Lung (tissue), 12 donors: ENCODE results near the gene SLBP. TPM values are rescaled to one million over a fixed set of nuclear protein-coding genes. Genes with fewer than 3 reads are reported as not detected.
A peak's percentile ranks its signal among the peaks of the same experiment; 100 is the strongest.

Experiments
- ATAC-seq: fragments of 200-7000 bp; cut with Tn5 transposase; one replicate; pipeline ENCODE4 v1.9.1; 2020; ENCODE audit warnings: moderate number of reproducible peaks; ENCODE audit not compliant: insufficient read depth, low FRiP score
- DNase-seq, 3 donors: peaks; one replicate each; pipeline ENCODE4 v3.0.0-alpha.2; 2013 to 2017
- H3K27ac ChIP-seq, 2 donors: one replicate each; pipeline ENCODE4 v1.5.1; 2013; ENCODE audit warnings: mild to moderate bottlenecking in 2 of 2, moderate library complexity in 2 of 2, control low read depth in 1 of 2, inconsistent platforms in 1 of 2, low read depth in 1 of 2, low read length in 1 of 2
- H3K27me3 ChIP-seq, 3 donors: one replicate each; pipeline ENCODE4 v1.5.1; 2013; ENCODE audit warnings: low read length in 2 of 3; ENCODE audit not compliant: control insufficient read depth in 3 of 3, insufficient read depth in 3 of 3
- H3K36me3 ChIP-seq, 4 donors: one replicate each; pipeline ENCODE4 v1.5.1; 2013; ENCODE audit warnings: low read length in 4 of 4, mild to moderate bottlenecking in 1 of 4, moderate library complexity in 1 of 4; ENCODE audit not compliant: control insufficient read depth in 4 of 4, insufficient read depth in 4 of 4
- H3K4me1 ChIP-seq, 5 donors: one replicate each; pipeline ENCODE4 v1.5.1; 2013; ENCODE audit warnings: low read length in 5 of 5, mild to moderate bottlenecking in 2 of 5, moderate library complexity in 1 of 5; ENCODE audit not compliant: control insufficient read depth in 5 of 5, insufficient read depth in 5 of 5
- H3K4me3 ChIP-seq: one replicate; pipeline ENCODE4 v1.5.1; 2013; ENCODE audit warnings: mild to moderate bottlenecking, control low read depth, moderate library complexity
- H3K9ac ChIP-seq, 2 donors: one replicate each; pipeline ENCODE4 v1.5.1; 2013; ENCODE audit warnings: low read length in 2 of 2, control low read depth in 1 of 2; ENCODE audit not compliant: insufficient read depth in 1 of 2
- H3K9me3 ChIP-seq, 4 donors: one replicate each; pipeline ENCODE4 v1.5.1; 2013; ENCODE audit warnings: low read length in 3 of 4, mild to moderate bottlenecking in 1 of 4, moderate library complexity in 1 of 4; ENCODE audit not compliant: control insufficient read depth in 4 of 4, insufficient read depth in 3 of 4
- CTCF ChIP-seq: IDR thresholded peaks from 2 replicates; pipeline ENCODE4 v1.5.1; 2012; ENCODE audit warnings: mild to moderate bottlenecking; ENCODE audit errors: control extremely low read depth, extremely low read depth
- WGBS, 2 donors: extraction: QIAGEN DNeasy Blood & Tissue Kit; methylation state at CpG; one replicate each; pipeline ENCODE4 v1.1.7; 2013; 5-methylcytosine and 5-hydroxymethylcytosine counted together
- polyA plus RNA-seq, 2 donors: library from polyadenylated mRNA; stranded (reverse); fragments of 200-250 nt; gene quantifications; one replicate each; pipeline ENCODE4 v1.2.1, GENCODE V29; 2013
- total RNA-seq, 2 donors: library from RNA; depleted of rRNA in 1 of 2; stranded (reverse); fragments of >200 nt in 1 of 2; gene quantifications; one replicate each; pipeline ENCODE4 v1.2.1, GENCODE V29; 2014 to 2021
- donor health status: control.
- donor health status: control.
- donor health status: Bipolar disorder and iron deficiency.
- donor health status: healthy.
- donor health status: DM: yes; HTN: yes; CAD: no.

SLBP gene
- total and polyA plus RNA-seq, 4 donors: 34.9 to 43.2 (median 34.9) TPM

- no peaks in the 10 kb centered on the region for H3K9me3 ChIP-seq
- H3K36me3 ChIP-seq: no peaks in the 10 kb centered on the region
- ATAC-seq (peak; percentile 23), DNase-seq (peak in 2 of 3 donors; percentile 61 to 70)
- H3K4me3 ChIP-seq: no peak overlapping the region
- no peaks in the 10 kb centered on the region for H3K27me3 ChIP-seq
- H3K4me1 ChIP-seq: peaks cover 0 to 22% (median 16%) of the 10 kb centered on the region in 5 donors
- H3K27ac ChIP-seq: peak overlapping the region in 1 of 2 donors; percentile 15
- H3K9ac ChIP-seq: no peak overlapping the region
- WGBS, 2 donors: 26 to 28% methylated on average over 29 to 35 of the region's 35 CpGs
- TF ChIP-seq CTCF: no peak
Observed at GRCh38 chr4:1752284-1753041, 40.3 kb upstream of the SLBP start.

GRCh38 chr4:1751919-1752283, 39.8 kb upstream of the SLBP start:
- Histone ChIP-seq H3K27me3 (no peaks in the 10 kb centered on the region), H3K4me3 (no peak overlapping the region), H3K27ac (no peak overlapping the region), H3K4me1 (peaks cover 0 to 22% (median 16%) of the 10 kb centered on the region in 5 donors), H3K9ac (no peak overlapping the region), H3K36me3 (no peaks in the 10 kb centered on the region), H3K9me3 (no peaks in the 10 kb centered on the region)
- TF ChIP-seq CTCF: no peak
- DNase-seq (no peak), ATAC-seq (peak; percentile 3)
- WGBS, 2 donors: 62 to 75% methylated on average over 8 of the region's 8 CpGs

- TF ChIP-seq CTCF: no peak
- no peak overlapping the region for H3K27ac ChIP-seq
- DNase-seq (no peak), ATAC-seq (no peak)
- H3K4me3 ChIP-seq: no peak overlapping the region
- WGBS, 2 donors: 90 to 94% methylated on average over 30 to 31 of the region's 31 CpGs
- peaks cover 0 to 25% (median 16%) of the 10 kb centered on the region in 5 donors for H3K4me1 ChIP-seq
- H3K9me3 ChIP-seq: no peaks in the 10 kb centered on the region
- H3K9ac ChIP-seq: no peak overlapping the region
- no peaks in the 10 kb centered on the region for H3K27me3 ChIP-seq
- H3K36me3 ChIP-seq: no peaks in the 10 kb centered on the region
Observed at GRCh38 chr4:1751155-1751918, 39.2 kb upstream of the SLBP start.
